LoVo (cell line): ENCODE measurements around the gene ETS1.
A peak's percentile ranks its signal among the peaks of the same experiment; 100 is the strongest.

Experiments used
- DNase-seq: peaks from one replicate; pipeline ENCODE4 v3.0.0-alpha.2; 2016; ENCODE audit warnings: low spot score

Gene ETS1

GRCh38 chr11:128518493-128519207 is 68.7 kb downstream of the ETS1 start:
- no peak for DNase-seq

GRCh38 chr11:128517451-128518230 is 69.7 kb downstream of the ETS1 start:
- no peak for DNase-seq

- DNase-seq: no peak
Observed at GRCh38 chr11:128516886-128517285, 70.5 kb downstream of the ETS1 start.

- DNase-seq: no peak
Observed at GRCh38 chr11:128515826-128516778, 71.3 kb downstream of the ETS1 start.

- no peak for DNase-seq
Observed at GRCh38 chr11:128515086-128515485, 72.3 kb downstream of the ETS1 start.

GRCh38 chr11:128513915-128514681 is 73.3 kb downstream of the ETS1 start:
- DNase-seq: no peak

GRCh38 chr11:128512474-128512996 is 74.8 kb downstream of the ETS1 start:
- no peak for DNase-seq

- DNase-seq: no peak
Observed at GRCh38 chr11:128511712-128512111, 75.6 kb downstream of the ETS1 start.

GRCh38 chr11:128509621-128510389 is 77.6 kb downstream of the ETS1 start:
- no peak for DNase-seq

GRCh38 chr11:128508770-128509510 is 78.4 kb downstream of the ETS1 start:
- DNase-seq: no peak

GRCh38 chr11:128507936-128508335 is 79.4 kb downstream of the ETS1 start:
- no peak for DNase-seq

GRCh38 chr11:128506999-128507611 is 80.3 kb downstream of the ETS1 start:
- DNase-seq: peak; percentile 62

GRCh38 chr11:128506356-128506755 is 81.0 kb downstream of the ETS1 start:
- no peak for DNase-seq

GRCh38 chr11:128505449-128506065 is 81.8 kb downstream of the ETS1 start:
- no peak for DNase-seq

GRCh38 chr11:128504486-128504885 is 82.9 kb downstream of the ETS1 start:
- DNase-seq: no peak

GRCh38 chr11:128503245-128503991 is 83.9 kb downstream of the ETS1 start:
- no peak for DNase-seq

GRCh38 chr11:128502726-128503125 is 84.6 kb downstream of the ETS1 start:
- no peak for DNase-seq
